H9 (cell line): ENCODE results near the gene ZBTB6. TPM values are rescaled to one million over a fixed set of nuclear protein-coding genes. Genes with fewer than 3 reads are reported as not detected.

Experiments used
- DNase-seq: peaks from one replicate; pipeline ENCODE4 v3.0.0-alpha.2; 2017
- H2AFZ ChIP-seq: one replicate; pipeline ENCODE4 v1.6.1; 2013; ENCODE audit warnings: mild to moderate bottlenecking, low read length, control low read depth, moderate library complexity
- H2AK5ac ChIP-seq: 2 replicates; pipeline ENCODE4 v1.6.1; 2013; ENCODE audit warnings: low read length, control low read depth, mixed read lengths; ENCODE audit not compliant: insufficient read length
- H2BK120ac ChIP-seq: one replicate; pipeline ENCODE4 v1.6.1; 2013; ENCODE audit warnings: low read depth, mild to moderate bottlenecking, low read length, control low read depth, inconsistent platforms; ENCODE audit not compliant: poor library complexity, severe bottlenecking
- H2BK12ac ChIP-seq: 2 replicates; pipeline ENCODE4 v1.6.1; 2013; ENCODE audit warnings: low read length, control low read depth, mixed read lengths, low read depth; ENCODE audit not compliant: insufficient read length
- H2BK15ac ChIP-seq: 2 replicates; pipeline ENCODE4 v1.6.1; 2013; ENCODE audit warnings: low read depth, low read length, control low read depth
- H2BK20ac ChIP-seq: one replicate; pipeline ENCODE4 v1.6.1; 2013; ENCODE audit warnings: low read depth, mild to moderate bottlenecking, low read length, control low read depth, inconsistent platforms; ENCODE audit not compliant: poor library complexity, severe bottlenecking
- H2BK5ac ChIP-seq: 2 replicates; pipeline ENCODE4 v1.6.1; 2013; ENCODE audit warnings: low read length, control low read depth, mixed read lengths; ENCODE audit not compliant: insufficient read length
- H3K14ac ChIP-seq: 2 replicates; pipeline ENCODE4 v1.6.1; 2013; ENCODE audit warnings: low read length, control low read depth; ENCODE audit not compliant: insufficient read depth
- H3K18ac ChIP-seq: 2 replicates; pipeline ENCODE4 v1.6.1; 2013; ENCODE audit warnings: low read depth, mild to moderate bottlenecking, mixed read lengths, low read length, control low read depth; ENCODE audit not compliant: insufficient read length
- H3K23ac ChIP-seq: 2 replicates; pipeline ENCODE4 v1.6.1; 2013; ENCODE audit warnings: low read length, control low read depth, mixed read lengths, low read depth; ENCODE audit not compliant: insufficient read length
- H3K23me2 ChIP-seq: 2 replicates; pipeline ENCODE4 v1.6.1; 2013; ENCODE audit warnings: low read depth, mild to moderate bottlenecking, mixed read lengths, low read length, control low read depth; ENCODE audit not compliant: insufficient read length, poor library complexity, severe bottlenecking
- H3K27ac ChIP-seq: 2 replicates; pipeline ENCODE4 v1.5.1; 2013; ENCODE audit warnings: low read length, control low read depth, mixed read lengths, low read depth; ENCODE audit not compliant: insufficient read length
- H3K27me3 ChIP-seq: 2 replicates; pipeline ENCODE4 v1.6.1; 2013; ENCODE audit warnings: low read length, control low read depth, inconsistent platforms; ENCODE audit not compliant: insufficient read depth
- H3K4ac ChIP-seq: 2 replicates; pipeline ENCODE4 v1.6.1; 2013; ENCODE audit warnings: low read depth, mild to moderate bottlenecking, control low read depth, inconsistent platforms, low read length, moderate library complexity
- H3K4me1 ChIP-seq: 2 replicates; pipeline ENCODE4 v1.6.1; 2013; ENCODE audit warnings: low read length, control low read depth, inconsistent platforms; ENCODE audit not compliant: insufficient read depth
- H3K4me2 ChIP-seq: 2 replicates; pipeline ENCODE4 v1.6.1; 2013; ENCODE audit warnings: low read length, control low read depth, mixed read lengths; ENCODE audit not compliant: insufficient read length, insufficient read depth
- H3K56ac ChIP-seq: 2 replicates; pipeline ENCODE4 v1.6.1; 2013; ENCODE audit warnings: low read depth, mild to moderate bottlenecking, mixed read lengths, low read length, control low read depth; ENCODE audit not compliant: insufficient read length
- H3K79me1 ChIP-seq: 2 replicates; pipeline ENCODE4 v1.6.1; 2013; ENCODE audit warnings: low read depth, mild to moderate bottlenecking, moderate library complexity, low read length, control low read depth, inconsistent platforms; ENCODE audit not compliant: insufficient read depth, poor library complexity, severe bottlenecking
- H3K79me2 ChIP-seq: 2 replicates; pipeline ENCODE4 v1.6.1; 2013; ENCODE audit warnings: low read length, control low read depth, inconsistent platforms; ENCODE audit not compliant: insufficient read depth
- H3K9ac ChIP-seq: 2 replicates; pipeline ENCODE4 v1.6.1; 2013; ENCODE audit warnings: low read length, control low read depth, mixed read lengths; ENCODE audit not compliant: insufficient read length; ENCODE audit errors: extremely low read depth
- H3K9me3 ChIP-seq: one replicate; pipeline ENCODE4 v1.6.1; 2013; ENCODE audit warnings: low read depth, low read length, inconsistent platforms; ENCODE audit not compliant: control insufficient read depth
- H3T11ph ChIP-seq: one replicate; pipeline ENCODE4 v1.6.1; 2013; ENCODE audit warnings: mild to moderate bottlenecking, low read length, control low read depth, inconsistent platforms
- H4K20me1 ChIP-seq: one replicate; pipeline ENCODE4 v1.6.1; 2013; ENCODE audit not compliant: control insufficient read depth, insufficient read length, insufficient read depth
- H4K5ac ChIP-seq: 2 replicates; pipeline ENCODE4 v1.6.1; 2013; ENCODE audit warnings: low read depth, mild to moderate bottlenecking, mixed read lengths, low read length, control low read depth; ENCODE audit not compliant: insufficient read length
- H4K8ac ChIP-seq: replicated peaks from 2 replicates; pipeline ENCODE4 v1.6.1; 2013; ENCODE audit warnings: low read length, control low read depth, mixed read lengths, low read depth; ENCODE audit not compliant: insufficient read length
- H4K91ac ChIP-seq: 2 replicates; pipeline ENCODE4 v1.6.1; 2013; ENCODE audit warnings: low read depth, mild to moderate bottlenecking, moderate library complexity, mixed read lengths, low read length, control low read depth; ENCODE audit not compliant: insufficient read length
- H3K27ac Mint-ChIP-seq, 3 experiments: 2 replicates in 2 of 3; 3 replicates in 1 of 3; pipeline ENCODE4 v1.8.0; 2020 to 2021; ENCODE audit warnings: mixed read lengths in 3 of 3, mild to moderate bottlenecking in 1 of 3, moderate library complexity in 1 of 3
- H3K27me3 Mint-ChIP-seq: 2 replicates; pipeline ENCODE4 v1.8.0; 2021; ENCODE audit warnings: low read depth, mild to moderate bottlenecking, moderate library complexity, mixed read lengths
- H3K36me3 Mint-ChIP-seq, 3 experiments: 2 replicates in 2 of 3; 3 replicates in 1 of 3; pipeline ENCODE4 v1.8.0; 2020 to 2021; ENCODE audit warnings: low read depth in 3 of 3, mixed read lengths in 3 of 3; ENCODE audit not compliant: insufficient read depth in 1 of 3
- H3K4me1 Mint-ChIP-seq, 2 experiments: 2 replicates each; pipeline ENCODE4 v1.8.0; 2020; ENCODE audit warnings: mixed read lengths in 2 of 2
- H3K4me3 Mint-ChIP-seq, 2 experiments: 2 replicates in 1 of 2; 3 replicates in 1 of 2; pipeline ENCODE4 v1.8.0; 2020 to 2021; ENCODE audit warnings: mild to moderate bottlenecking in 2 of 2, mixed read lengths in 2 of 2, moderate library complexity in 1 of 2
- H3K9me3 Mint-ChIP-seq, 2 experiments: 2 replicates in 1 of 2; 3 replicates in 1 of 2; pipeline ENCODE4 v1.8.0; 2020; ENCODE audit warnings: mild to moderate bottlenecking in 2 of 2, mixed read lengths in 2 of 2, moderate library complexity in 1 of 2
- WGBS: extraction: QIAGEN DNeasy Blood & Tissue Kit; methylation state at CpG from one replicate; pipeline ENCODE4 v1.1.7; 2013; ENCODE audit warnings: missing lambda C conversion rate, low lambda C conversion rate, mixed read lengths; ENCODE audit not compliant: insufficient read length; ENCODE audit errors: extremely low coverage; 5-methylcytosine and 5-hydroxymethylcytosine counted together
- total RNA-seq: library from RNA; stranded (reverse); gene quantifications from 2 replicates; pipeline ENCODE4 v1.2.1, GENCODE V29; 2021
- TF ChIP-seq, protein P1 (sequence below): fragments of 200-600 bp; sonication (generic); conservative IDR thresholded peaks from 3 replicates; pipeline ENCODE4 v1.8.0; 2021; ENCODE audit warnings: antibody characterized with exemption, mild to moderate bottlenecking

ZBTB6 gene
- total RNA-seq, 1 experiment from 2014 or later = 10.2 TPM

DNA sequence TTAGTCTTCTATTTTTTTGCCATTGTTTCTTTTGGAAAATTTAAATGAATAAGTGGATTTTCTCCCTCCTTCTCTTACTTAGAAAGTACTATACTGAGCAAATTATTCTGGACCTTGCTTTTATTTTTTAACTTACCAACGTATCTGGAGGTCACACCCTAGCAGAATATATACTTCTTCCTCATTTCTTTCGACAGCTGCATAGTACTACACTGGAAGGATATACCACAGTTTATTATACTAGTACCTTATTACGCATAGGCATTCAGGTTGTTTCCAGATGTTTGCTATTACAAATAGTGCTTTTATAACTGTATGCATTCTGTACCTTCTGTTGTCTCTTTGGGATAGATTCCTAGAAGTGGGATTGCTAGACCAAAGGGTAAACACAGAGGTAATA lies 24.6 kb downstream of the ZBTB6 start:
- Mint-ChIP-seq H3K36me3 (peaks cover 17 to 64% (median 56%) of the 10 kb centered on the region in 3 experiments; a peak in 6 of 7 replicates), H3K4me3 (no peak overlapping the region), H3K9me3 (no peaks in the 10 kb centered on the region), H3K27ac (no peak overlapping the region), H3K27me3 (no peaks in the 10 kb centered on the region), H3K4me1 (no peaks in the 10 kb centered on the region)
- Histone ChIP-seq H2BK20ac (no peak overlapping the region), H2AK5ac (no peak overlapping the region), H3K27ac (no peak overlapping the region), H4K5ac (no peak overlapping the region), H3K14ac (no peak overlapping the region), H3K9ac (no peak overlapping the region), H3K4ac (no peak overlapping the region), H3K4me1 (no peaks in the 10 kb centered on the region), H4K91ac (no peak overlapping the region), H2BK12ac (no peak overlapping the region), H4K8ac (no peak overlapping the region), H3K23ac (no peak overlapping the region), H2BK5ac (no peak overlapping the region), H2AFZ (no peak overlapping the region), H3K56ac (no peak overlapping the region), H3K79me2 (no peaks in the 10 kb centered on the region), H2BK120ac (no peak overlapping the region), H3K4me2 (no peak overlapping the region), H3K9me3 (no peaks in the 10 kb centered on the region), H3T11ph (no peak overlapping the region), H3K79me1 (no peaks in the 10 kb centered on the region), H3K18ac (no peak overlapping the region), H3K23me2 (no peaks in the 10 kb centered on the region), H3K27me3 (no peaks in the 10 kb centered on the region), H2BK15ac (no peak overlapping the region), H4K20me1 (no peaks in the 10 kb centered on the region)
- TF ChIP-seq, protein P1, sequence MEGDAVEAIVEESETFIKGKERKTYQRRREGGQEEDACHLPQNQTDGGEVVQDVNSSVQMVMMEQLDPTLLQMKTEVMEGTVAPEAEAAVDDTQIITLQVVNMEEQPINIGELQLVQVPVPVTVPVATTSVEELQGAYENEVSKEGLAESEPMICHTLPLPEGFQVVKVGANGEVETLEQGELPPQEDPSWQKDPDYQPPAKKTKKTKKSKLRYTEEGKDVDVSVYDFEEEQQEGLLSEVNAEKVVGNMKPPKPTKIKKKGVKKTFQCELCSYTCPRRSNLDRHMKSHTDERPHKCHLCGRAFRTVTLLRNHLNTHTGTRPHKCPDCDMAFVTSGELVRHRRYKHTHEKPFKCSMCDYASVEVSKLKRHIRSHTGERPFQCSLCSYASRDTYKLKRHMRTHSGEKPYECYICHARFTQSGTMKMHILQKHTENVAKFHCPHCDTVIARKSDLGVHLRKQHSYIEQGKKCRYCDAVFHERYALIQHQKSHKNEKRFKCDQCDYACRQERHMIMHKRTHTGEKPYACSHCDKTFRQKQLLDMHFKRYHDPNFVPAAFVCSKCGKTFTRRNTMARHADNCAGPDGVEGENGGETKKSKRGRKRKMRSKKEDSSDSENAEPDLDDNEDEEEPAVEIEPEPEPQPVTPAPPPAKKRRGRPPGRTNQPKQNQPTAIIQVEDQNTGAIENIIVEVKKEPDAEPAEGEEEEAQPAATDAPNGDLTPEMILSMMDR = no peak
- DNase-seq = no peak
- WGBS = no CpG with 5 or more reads among the region's 3 CpGs
